WERI-Rb-1 (cell line): ENCODE results near the gene DNASE1L1.

Experiments
- DNase-seq: peaks from one replicate; pipeline ENCODE4 v3.0.0-alpha.2; 2020
- H3K27ac ChIP-seq: fragments of 250-450 bp; sonication (Bioruptor Pico); 2 replicates; pipeline ENCODE4 v1.5.1; 2020; ENCODE audit warnings: mild to moderate bottlenecking, moderate library complexity
- H3K27me3 ChIP-seq: fragments of 250-450 bp; sonication (Bioruptor Pico); 2 replicates; pipeline ENCODE4 v1.5.1; 2021; ENCODE audit warnings: mild to moderate bottlenecking, low read depth, moderate library complexity; ENCODE audit not compliant: insufficient read depth, severe bottlenecking
- H3K36me3 ChIP-seq: fragments of 250-450 bp; sonication (Bioruptor Pico); 2 replicates; pipeline ENCODE4 v1.5.1; 2020; ENCODE audit warnings: mild to moderate bottlenecking, moderate library complexity
- H3K4me3 ChIP-seq: 2 replicates; pipeline ENCODE4 v1.5.1; 2011; ENCODE audit warnings: low read depth, mild to moderate bottlenecking, control low read depth, low read length
- H3K9me3 ChIP-seq: fragments of 250-450 bp; sonication (Bioruptor Pico); 2 replicates; pipeline ENCODE4 v1.5.1; 2021; ENCODE audit warnings: mild to moderate bottlenecking, moderate library complexity; ENCODE audit not compliant: severe bottlenecking
- CTCF ChIP-seq: IDR thresholded peaks from 2 replicates; pipeline ENCODE4 v1.5.1; 2011; ENCODE audit warnings: low read depth, mild to moderate bottlenecking, control low read depth, inconsistent platforms, low read length

Gene DNASE1L1

GRCh38 chrX:154404625-154405192 lies 4.3 kb downstream of the DNASE1L1 start:
- peaks cover 5% of the 10 kb centered on the region for H3K27me3 ChIP-seq

GRCh38 chrX:154403858-154404257 lies 5.2 kb downstream of the DNASE1L1 start:
- Histone ChIP-seq H3K4me3 (no peak overlapping the region), H3K9me3 (no peaks in the 10 kb centered on the region), H3K27ac (no peak overlapping the region), H3K36me3 (peaks cover 56% of the 10 kb centered on the region), H3K27me3 (peaks cover 3% of the 10 kb centered on the region)
- no peak for DNase-seq
- TF ChIP-seq CTCF, result no peak

More at GRCh38 chrX:154404625-154405192, 4.3 kb downstream of the DNASE1L1 start:
- H3K9me3 ChIP-seq, result no peaks in the 10 kb centered on the region
- no peak for DNase-seq
- no peak overlapping the region for H3K4me3 ChIP-seq
- TF ChIP-seq CTCF, result no peak
- no peak overlapping the region for H3K27ac ChIP-seq
- H3K36me3 ChIP-seq, result peaks cover 52% of the 10 kb centered on the region

GRCh38 chrX:154403192-154403591 lies 5.9 kb downstream of the DNASE1L1 start:
- no peak for DNase-seq
- no peak for TF ChIP-seq CTCF
- peaks cover 59% of the 10 kb centered on the region for H3K36me3 ChIP-seq

GRCh38 chrX:154402622-154403127 lies 6.4 kb downstream of the DNASE1L1 start:
- TF ChIP-seq CTCF, result no peak
- Histone ChIP-seq H3K27ac (peak overlapping the region; percentile 14; the same call in 1 of the 2 replicates), H3K9me3 (no peaks in the 10 kb centered on the region), H3K4me3 (no peak overlapping the region), H3K36me3 (peaks cover 59% of the 10 kb centered on the region), H3K27me3 (peaks cover 3% of the 10 kb centered on the region)
- no peak for DNase-seq

More at GRCh38 chrX:154403192-154403591, 5.9 kb downstream of the DNASE1L1 start:
- no peak overlapping the region for H3K4me3 ChIP-seq
- H3K27ac ChIP-seq, result no peak overlapping the region
- H3K9me3 ChIP-seq, result no peaks in the 10 kb centered on the region
- peaks cover 3% of the 10 kb centered on the region for H3K27me3 ChIP-seq

GRCh38 chrX:154401918-154402621 lies 7.0 kb downstream of the DNASE1L1 start:
- Histone ChIP-seq H3K9me3 (no peaks in the 10 kb centered on the region), H3K36me3 (peaks cover 59% of the 10 kb centered on the region), H3K27me3 (peaks cover 3% of the 10 kb centered on the region), H3K27ac (peak overlapping the region; percentile 14; the same call in 1 of the 2 replicates), H3K4me3 (no peak overlapping the region)
- DNase-seq, result no peak
- TF ChIP-seq CTCF, result no peak
